Measurements from ENCODE around the gene TKT. TPM values are rescaled to one million over a fixed set of nuclear protein-coding genes. Genes with fewer than 3 reads are reported as not detected.

Gene TKT
- polyA plus RNA-seq, 1 donor from 2014 or later, result 194 TPM

DNA sequence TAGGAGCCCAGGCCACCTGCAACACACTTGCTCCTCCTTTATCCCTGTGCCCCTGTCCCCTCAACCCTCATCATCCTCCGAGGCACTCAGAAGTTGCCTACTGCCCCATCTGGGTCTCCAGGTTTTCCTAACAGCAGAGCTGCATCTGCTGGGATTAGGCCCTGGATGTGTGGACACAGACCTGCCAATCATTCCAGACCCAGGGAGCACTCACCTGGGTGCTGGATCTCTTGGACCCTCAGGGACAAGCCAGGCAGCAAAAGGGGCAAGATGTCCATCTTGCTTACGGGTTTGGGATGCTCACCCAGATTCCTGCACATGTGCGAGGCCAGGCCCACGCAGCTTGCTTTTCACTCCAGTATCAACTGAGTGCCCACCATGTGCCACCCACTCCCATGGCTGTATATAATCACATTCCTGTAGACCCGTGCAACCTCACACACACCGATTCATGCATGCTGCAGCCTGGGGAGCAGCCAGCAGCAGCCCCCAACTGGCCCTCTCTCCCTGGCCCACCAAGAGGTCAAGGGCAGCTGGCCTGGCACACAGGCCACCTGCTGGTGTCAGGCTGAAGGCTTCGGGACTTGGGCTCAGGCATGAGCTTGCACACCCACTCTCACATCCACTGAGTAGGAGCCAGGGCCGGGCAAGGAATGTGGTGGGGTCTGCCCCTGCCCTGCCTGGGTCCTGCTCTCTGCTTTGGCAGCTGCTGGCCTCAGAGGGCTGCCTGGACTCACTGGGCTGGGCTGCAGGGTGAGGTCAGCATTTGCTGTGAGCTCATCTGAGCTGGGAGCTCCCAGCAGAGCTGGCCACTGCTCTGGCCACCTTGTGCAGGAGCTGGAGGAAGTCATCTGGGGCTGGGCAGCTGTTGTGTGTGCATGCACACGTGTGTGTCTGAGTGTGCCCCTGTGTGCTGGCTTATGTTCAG lies 79.9 kb downstream of the TKT start:
- Histone ChIP-seq H3K9me2 (ENCODE audit: insufficient read depth, low read length) (no peaks in the 10 kb centered on the region), H3K9ac (ENCODE audit: low read length) (no peak overlapping the region), H3K9me3 (ENCODE audit: low read length) (no peaks in the 10 kb centered on the region), H3K4me2 (ENCODE audit: low read length) (no peak overlapping the region), H3K27ac (ENCODE audit: low read length) (no peak overlapping the region), H2AFZ (ENCODE audit: low read depth, low read length) (no peak overlapping the region), H3K79me2 (replicated peaks; ENCODE audit: insufficient read depth, low read length) (no peaks in the 10 kb centered on the region), H4K20me1 (ENCODE audit: insufficient read depth) (no peaks in the 10 kb centered on the region), H3F3A (ENCODE audit: insufficient read depth, low read length, poor library complexity, severe bottlenecking) (no peaks in the 10 kb centered on the region), H3K36me3 (ENCODE audit: insufficient read depth, low read length) (no peaks in the 10 kb centered on the region), H3K4me3 (ENCODE audit: low read length) (no peak overlapping the region), H3K27me3 (ENCODE audit: insufficient read depth, low read depth, low read length) (no peaks in the 10 kb centered on the region)
- no peak for TF ChIP-seq TAF1 (IDR thresholded peaks at IDR 0.05; ENCODE audit: low read depth)
- TF ChIP-seq MXI1 (conservative IDR thresholded peaks at IDR 0.05; ENCODE audit: poor library complexity, severe bottlenecking), result no peak
- TF ChIP-seq SMC3 (conservative IDR thresholded peaks at IDR 0.05; ENCODE audit: poor library complexity), result no peak
- no peak for TF ChIP-seq RAD21 (conservative IDR thresholded peaks at IDR 0.05)
- no peak for TF ChIP-seq EP300 (conservative IDR thresholded peaks at IDR 0.05; ENCODE audit: poor library complexity, severe bottlenecking)
- no peak for TF ChIP-seq EZH2 (IDR thresholded peaks at IDR 0.05; ENCODE audit: borderline replicate concordance, insufficient read depth, low read length, poor library complexity, severe bottlenecking)
- TF ChIP-seq, protein P1, sequence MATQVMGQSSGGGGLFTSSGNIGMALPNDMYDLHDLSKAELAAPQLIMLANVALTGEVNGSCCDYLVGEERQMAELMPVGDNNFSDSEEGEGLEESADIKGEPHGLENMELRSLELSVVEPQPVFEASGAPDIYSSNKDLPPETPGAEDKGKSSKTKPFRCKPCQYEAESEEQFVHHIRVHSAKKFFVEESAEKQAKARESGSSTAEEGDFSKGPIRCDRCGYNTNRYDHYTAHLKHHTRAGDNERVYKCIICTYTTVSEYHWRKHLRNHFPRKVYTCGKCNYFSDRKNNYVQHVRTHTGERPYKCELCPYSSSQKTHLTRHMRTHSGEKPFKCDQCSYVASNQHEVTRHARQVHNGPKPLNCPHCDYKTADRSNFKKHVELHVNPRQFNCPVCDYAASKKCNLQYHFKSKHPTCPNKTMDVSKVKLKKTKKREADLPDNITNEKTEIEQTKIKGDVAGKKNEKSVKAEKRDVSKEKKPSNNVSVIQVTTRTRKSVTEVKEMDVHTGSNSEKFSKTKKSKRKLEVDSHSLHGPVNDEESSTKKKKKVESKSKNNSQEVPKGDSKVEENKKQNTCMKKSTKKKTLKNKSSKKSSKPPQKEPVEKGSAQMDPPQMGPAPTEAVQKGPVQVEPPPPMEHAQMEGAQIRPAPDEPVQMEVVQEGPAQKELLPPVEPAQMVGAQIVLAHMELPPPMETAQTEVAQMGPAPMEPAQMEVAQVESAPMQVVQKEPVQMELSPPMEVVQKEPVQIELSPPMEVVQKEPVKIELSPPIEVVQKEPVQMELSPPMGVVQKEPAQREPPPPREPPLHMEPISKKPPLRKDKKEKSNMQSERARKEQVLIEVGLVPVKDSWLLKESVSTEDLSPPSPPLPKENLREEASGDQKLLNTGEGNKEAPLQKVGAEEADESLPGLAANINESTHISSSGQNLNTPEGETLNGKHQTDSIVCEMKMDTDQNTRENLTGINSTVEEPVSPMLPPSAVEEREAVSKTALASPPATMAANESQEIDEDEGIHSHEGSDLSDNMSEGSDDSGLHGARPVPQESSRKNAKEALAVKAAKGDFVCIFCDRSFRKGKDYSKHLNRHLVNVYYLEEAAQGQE (IDR thresholded peaks at IDR 0.05; ENCODE audit: borderline replicate concordance), result no peak

Small RNA genes lying within 50 kb of the gene (small RNA-seq; reads per million reads assigned to genes)
- 0 to 1.2 (median 0) reads per million in 3 experiments for gene RF00019

Other genes starting within 250 kb of the TKT start
- 17.3 and 41.7 TPM in 2 replicates for gene SFMBT1, start 209.9 kb downstream of the TKT start, polyA plus RNA-seq
- 6.1 and 10.2 TPM in 2 replicates for gene RFT1, start 125.6 kb downstream of the TKT start, polyA plus RNA-seq
- gene PRKCD, start 94.8 kb downstream of the TKT start, polyA plus RNA-seq, result not detected in 2 replicates
- gene DCP1A, start 91.5 kb upstream of the TKT start, polyA plus RNA-seq, result 12.5 and 14.3 TPM in 2 replicates
- 22.5 and 24.9 TPM in 2 replicates for gene CACNA1D, start 238.6 kb upstream of the TKT start, polyA plus RNA-seq

Data from neural cell (in vitro differentiated cells).